Epithelial cell of proximal tubule (primary cell): ENCODE measurements around the gene BBS12. TPM values are rescaled to one million over a fixed set of nuclear protein-coding genes. Genes with fewer than 3 reads are reported as not detected.

Experiments used
- DNase-seq: peaks from one replicate; pipeline ENCODE4 v3.0.0-alpha.2; 2011; ENCODE audit warnings: low read depth
- H3K4me3 ChIP-seq: 2 replicates; pipeline ENCODE4 v1.5.1; 2011; ENCODE audit warnings: low read depth, mild to moderate bottlenecking, low read length
- CTCF ChIP-seq: conservative IDR thresholded peaks from 2 replicates; pipeline ENCODE4 v1.5.1; 2012; ENCODE audit warnings: low read depth, mild to moderate bottlenecking, low read length
- total RNA-seq: library from RNA; depleted of rRNA; stranded (reverse); fragments of >200 nt; gene quantifications from 2 replicates; pipeline ENCODE4 v1.2.3, GENCODE V29; 2015

The BBS12 gene
- total RNA-seq, 1 donor from 2014 or later, result 3.5 TPM

- DNase-seq, result no peak
- H3K4me3 ChIP-seq, result no peak overlapping the region
- TF ChIP-seq CTCF, result no peak
Observed at GRCh38 chr4:122692641-122693520, 39.6 kb upstream of the BBS12 start.

GRCh38 chr4:122695226-122695625 lies 37.3 kb upstream of the BBS12 start:
- DNase-seq, result no peak
- no peak for TF ChIP-seq CTCF
- no peak overlapping the region for H3K4me3 ChIP-seq

- peak; percentile 50 for DNase-seq
- peak overlapping the region; percentile 40 for H3K4me3 ChIP-seq
- TF ChIP-seq CTCF, result no peak
Observed at GRCh38 chr4:122700178-122700725, 32.3 kb upstream of the BBS12 start.

- no peak for DNase-seq
- no peak overlapping the region for H3K4me3 ChIP-seq
- TF ChIP-seq CTCF, result no peak
Observed at GRCh38 chr4:122701061-122701460, 31.4 kb upstream of the BBS12 start.

- no peak for DNase-seq
- H3K4me3 ChIP-seq, result no peak overlapping the region
- TF ChIP-seq CTCF, result no peak
Observed at GRCh38 chr4:122701965-122702364, 30.5 kb upstream of the BBS12 start.

- DNase-seq, result no peak
- no peak for TF ChIP-seq CTCF
- no peak overlapping the region for H3K4me3 ChIP-seq
Observed at GRCh38 chr4:122702939-122703338, 29.6 kb upstream of the BBS12 start.

- DNase-seq, result no peak
- no peak for TF ChIP-seq CTCF
- H3K4me3 ChIP-seq, result no peak overlapping the region
Observed at GRCh38 chr4:122703868-122704267, 28.6 kb upstream of the BBS12 start.
